ENCODE results near the gene ZNF519. TPM values are rescaled to one million over a fixed set of nuclear protein-coding genes. Genes with fewer than 3 reads are reported as not detected.

ZNF519 gene
- total and polyA plus RNA-seq, 2 of the 8 experiments (the other 6 are each of a cell fraction or from before 2014, with no cell fraction given) = 24.0 to 38.6 TPM

DNA sequence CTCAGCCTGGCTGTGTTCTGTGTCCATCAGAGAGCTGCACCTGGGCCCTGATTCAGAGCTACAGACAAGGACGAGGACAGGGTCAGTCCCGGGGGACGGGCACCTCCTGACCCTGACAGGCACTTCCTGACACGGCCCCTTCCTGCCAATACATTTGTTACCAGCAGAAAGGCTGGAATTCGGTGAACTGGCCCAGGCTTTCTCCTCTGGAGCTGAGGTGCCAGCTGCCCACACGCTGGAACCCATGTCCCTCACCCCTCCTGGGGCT is 12.3 kb upstream of the ZNF519 start (continued):
- TF ChIP-seq, protein P1, sequence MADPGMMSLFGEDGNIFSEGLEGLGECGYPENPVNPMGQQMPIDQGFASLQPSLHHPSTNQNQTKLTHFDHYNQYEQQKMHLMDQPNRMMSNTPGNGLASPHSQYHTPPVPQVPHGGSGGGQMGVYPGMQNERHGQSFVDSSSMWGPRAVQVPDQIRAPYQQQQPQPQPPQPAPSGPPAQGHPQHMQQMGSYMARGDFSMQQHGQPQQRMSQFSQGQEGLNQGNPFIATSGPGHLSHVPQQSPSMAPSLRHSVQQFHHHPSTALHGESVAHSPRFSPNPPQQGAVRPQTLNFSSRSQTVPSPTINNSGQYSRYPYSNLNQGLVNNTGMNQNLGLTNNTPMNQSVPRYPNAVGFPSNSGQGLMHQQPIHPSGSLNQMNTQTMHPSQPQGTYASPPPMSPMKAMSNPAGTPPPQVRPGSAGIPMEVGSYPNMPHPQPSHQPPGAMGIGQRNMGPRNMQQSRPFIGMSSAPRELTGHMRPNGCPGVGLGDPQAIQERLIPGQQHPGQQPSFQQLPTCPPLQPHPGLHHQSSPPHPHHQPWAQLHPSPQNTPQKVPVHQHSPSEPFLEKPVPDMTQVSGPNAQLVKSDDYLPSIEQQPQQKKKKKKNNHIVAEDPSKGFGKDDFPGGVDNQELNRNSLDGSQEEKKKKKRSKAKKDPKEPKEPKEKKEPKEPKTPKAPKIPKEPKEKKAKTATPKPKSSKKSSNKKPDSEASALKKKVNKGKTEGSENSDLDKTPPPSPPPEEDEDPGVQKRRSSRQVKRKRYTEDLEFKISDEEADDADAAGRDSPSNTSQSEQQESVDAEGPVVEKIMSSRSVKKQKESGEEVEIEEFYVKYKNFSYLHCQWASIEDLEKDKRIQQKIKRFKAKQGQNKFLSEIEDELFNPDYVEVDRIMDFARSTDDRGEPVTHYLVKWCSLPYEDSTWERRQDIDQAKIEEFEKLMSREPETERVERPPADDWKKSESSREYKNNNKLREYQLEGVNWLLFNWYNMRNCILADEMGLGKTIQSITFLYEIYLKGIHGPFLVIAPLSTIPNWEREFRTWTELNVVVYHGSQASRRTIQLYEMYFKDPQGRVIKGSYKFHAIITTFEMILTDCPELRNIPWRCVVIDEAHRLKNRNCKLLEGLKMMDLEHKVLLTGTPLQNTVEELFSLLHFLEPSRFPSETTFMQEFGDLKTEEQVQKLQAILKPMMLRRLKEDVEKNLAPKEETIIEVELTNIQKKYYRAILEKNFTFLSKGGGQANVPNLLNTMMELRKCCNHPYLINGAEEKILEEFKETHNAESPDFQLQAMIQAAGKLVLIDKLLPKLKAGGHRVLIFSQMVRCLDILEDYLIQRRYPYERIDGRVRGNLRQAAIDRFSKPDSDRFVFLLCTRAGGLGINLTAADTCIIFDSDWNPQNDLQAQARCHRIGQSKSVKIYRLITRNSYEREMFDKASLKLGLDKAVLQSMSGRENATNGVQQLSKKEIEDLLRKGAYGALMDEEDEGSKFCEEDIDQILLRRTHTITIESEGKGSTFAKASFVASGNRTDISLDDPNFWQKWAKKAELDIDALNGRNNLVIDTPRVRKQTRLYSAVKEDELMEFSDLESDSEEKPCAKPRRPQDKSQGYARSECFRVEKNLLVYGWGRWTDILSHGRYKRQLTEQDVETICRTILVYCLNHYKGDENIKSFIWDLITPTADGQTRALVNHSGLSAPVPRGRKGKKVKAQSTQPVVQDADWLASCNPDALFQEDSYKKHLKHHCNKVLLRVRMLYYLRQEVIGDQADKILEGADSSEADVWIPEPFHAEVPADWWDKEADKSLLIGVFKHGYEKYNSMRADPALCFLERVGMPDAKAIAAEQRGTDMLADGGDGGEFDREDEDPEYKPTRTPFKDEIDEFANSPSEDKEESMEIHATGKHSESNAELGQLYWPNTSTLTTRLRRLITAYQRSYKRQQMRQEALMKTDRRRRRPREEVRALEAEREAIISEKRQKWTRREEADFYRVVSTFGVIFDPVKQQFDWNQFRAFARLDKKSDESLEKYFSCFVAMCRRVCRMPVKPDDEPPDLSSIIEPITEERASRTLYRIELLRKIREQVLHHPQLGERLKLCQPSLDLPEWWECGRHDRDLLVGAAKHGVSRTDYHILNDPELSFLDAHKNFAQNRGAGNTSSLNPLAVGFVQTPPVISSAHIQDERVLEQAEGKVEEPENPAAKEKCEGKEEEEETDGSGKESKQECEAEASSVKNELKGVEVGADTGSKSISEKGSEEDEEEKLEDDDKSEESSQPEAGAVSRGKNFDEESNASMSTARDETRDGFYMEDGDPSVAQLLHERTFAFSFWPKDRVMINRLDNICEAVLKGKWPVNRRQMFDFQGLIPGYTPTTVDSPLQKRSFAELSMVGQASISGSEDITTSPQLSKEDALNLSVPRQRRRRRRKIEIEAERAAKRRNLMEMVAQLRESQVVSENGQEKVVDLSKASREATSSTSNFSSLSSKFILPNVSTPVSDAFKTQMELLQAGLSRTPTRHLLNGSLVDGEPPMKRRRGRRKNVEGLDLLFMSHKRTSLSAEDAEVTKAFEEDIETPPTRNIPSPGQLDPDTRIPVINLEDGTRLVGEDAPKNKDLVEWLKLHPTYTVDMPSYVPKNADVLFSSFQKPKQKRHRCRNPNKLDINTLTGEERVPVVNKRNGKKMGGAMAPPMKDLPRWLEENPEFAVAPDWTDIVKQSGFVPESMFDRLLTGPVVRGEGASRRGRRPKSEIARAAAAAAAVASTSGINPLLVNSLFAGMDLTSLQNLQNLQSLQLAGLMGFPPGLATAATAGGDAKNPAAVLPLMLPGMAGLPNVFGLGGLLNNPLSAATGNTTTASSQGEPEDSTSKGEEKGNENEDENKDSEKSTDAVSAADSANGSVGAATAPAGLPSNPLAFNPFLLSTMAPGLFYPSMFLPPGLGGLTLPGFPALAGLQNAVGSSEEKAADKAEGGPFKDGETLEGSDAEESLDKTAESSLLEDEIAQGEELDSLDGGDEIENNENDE (IDR thresholded peaks at IDR 0.05; ENCODE audit: insufficient replicate concordance, low read length) = no peak
- no peak for TF ChIP-seq RFX5 (IDR thresholded peaks at IDR 0.05; ENCODE audit: borderline replicate concordance, low read depth, low read length)
- no peak for TF ChIP-seq EGR1 (IDR thresholded peaks at IDR 0.05; ENCODE audit: borderline replicate concordance, low read depth, low read length)
- no peak for TF ChIP-seq ZNF274 (IDR thresholded peaks at IDR 0.05; ENCODE audit: borderline replicate concordance, extremely low read depth, low read length)
- no peak for TF ChIP-seq TBP (IDR thresholded peaks at IDR 0.05; ENCODE audit: low read depth, low read length)
- no peak for TF ChIP-seq SRF (IDR thresholded peaks at IDR 0.05; ENCODE audit: low read depth, low read length)
- TF ChIP-seq PHF8 (conservative IDR thresholded peaks at IDR 0.05; ENCODE audit: low read depth, low read length) = no peak
- TF ChIP-seq USF2 (IDR thresholded peaks at IDR 0.05; ENCODE audit: low read length) = no peak
- TF ChIP-seq BCL11A (IDR thresholded peaks at IDR 0.05; ENCODE audit: low read depth in 2 of 2, low read length in 2 of 2) = no peak

All from H1 (cell line).